ENCODE results near the gene ADAM8. TPM values are rescaled to one million over a fixed set of nuclear protein-coding genes. Genes with fewer than 3 reads are reported as not detected.

The ADAM8 gene
- total RNA-seq, 2 donors from 2014 or later = 2.3 to 3.8 TPM

DNA sequence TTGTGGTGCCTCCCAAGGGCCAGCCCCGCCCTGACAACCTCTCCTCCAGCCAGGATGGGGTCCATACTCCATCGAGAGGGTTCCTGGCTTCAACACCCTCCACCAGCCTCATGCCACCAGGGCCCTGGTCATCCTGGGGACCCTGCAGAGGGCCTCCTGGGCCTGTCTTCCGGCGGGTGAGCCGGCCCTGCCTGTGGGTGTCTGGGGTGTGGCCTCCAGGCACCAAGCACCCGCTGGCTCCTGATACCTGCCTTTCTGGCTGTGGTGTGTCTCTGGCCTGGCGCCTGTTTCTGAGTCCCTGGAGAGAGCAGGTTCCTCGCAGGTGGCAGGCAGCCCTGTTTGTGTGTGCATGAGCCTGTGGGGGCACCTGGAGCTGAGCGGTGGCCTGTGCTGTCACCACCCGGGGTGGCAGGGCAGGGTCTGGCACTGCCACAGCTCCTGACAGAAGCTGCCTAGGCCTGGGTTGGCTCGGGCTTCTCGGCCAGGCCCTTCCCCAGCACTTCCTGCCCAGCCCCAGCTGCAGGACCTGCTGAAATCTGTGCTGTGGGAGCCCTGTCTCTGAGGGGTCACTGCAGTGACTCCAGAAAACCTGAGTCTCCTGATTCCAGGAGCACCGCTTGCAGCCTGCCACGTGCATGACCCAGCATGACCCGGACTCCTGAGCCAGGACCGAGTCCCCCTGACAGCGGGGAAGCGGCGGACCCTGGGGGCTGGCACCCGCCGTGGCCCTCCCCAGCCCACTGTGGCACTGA lies 18.4 kb downstream of the ADAM8 start:
- DNase-seq (no peak), ATAC-seq (peak in 1 of 2 donors; percentile 0)
- intact Hi-C loops (cut with DNase I) = no loop called here

GRCh38 chr10:133257489-133258065 lies 19.1 kb downstream of the ADAM8 start:
- intact Hi-C loops (cut with DNase I) = no loop called here
- peak in 1 of 2 donors; percentile 29 for ATAC-seq
- peak; percentile 79 for DNase-seq

DNA sequence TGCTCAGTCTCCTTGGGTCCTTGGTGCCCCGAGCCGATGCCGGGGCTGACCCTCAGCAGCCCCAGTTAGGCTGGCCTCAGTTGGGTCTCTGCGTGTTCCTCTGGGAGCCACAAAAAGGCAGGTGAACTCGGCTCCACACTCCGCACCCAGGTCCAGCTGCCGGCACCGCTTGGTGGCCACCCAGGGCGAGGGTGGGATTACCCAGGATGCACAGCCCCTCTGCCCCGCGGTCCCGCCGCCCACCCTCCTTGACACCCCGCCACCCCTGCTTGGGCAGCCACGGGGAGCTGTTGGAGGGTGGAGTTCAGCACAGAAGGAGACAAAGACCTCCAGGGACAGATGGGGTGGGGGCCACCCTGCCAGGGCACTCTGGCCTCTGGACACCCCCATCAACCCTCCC lies 21.3 kb downstream of the ADAM8 start:
- no peak for ATAC-seq
- intact Hi-C loops (cut with DNase I) = no loop called here
- DNase-seq = no peak

GRCh38 chr10:133254421-133255120 lies 22.1 kb downstream of the ADAM8 start:
- no peak for DNase-seq
- no peak for ATAC-seq
- intact Hi-C loops (cut with DNase I) = no loop called here

- ATAC-seq = no peak
- no peak for DNase-seq
- intact Hi-C loops (cut with DNase I) = no loop called here
Measured at GRCh38 chr10:133253361-133253955, 23.2 kb downstream of the ADAM8 start.

- intact Hi-C loops (cut with DNase I) = no loop called here
- ATAC-seq (no peak), DNase-seq (no peak)
Measured at GRCh38 chr10:133252223-133252552, 24.5 kb downstream of the ADAM8 start.

- intact Hi-C loops (cut with DNase I) = no loop called here
- no peak for DNase-seq
Measured at GRCh38 chr10:133251388-133252222, 25.1 kb downstream of the ADAM8 start.

DNA sequence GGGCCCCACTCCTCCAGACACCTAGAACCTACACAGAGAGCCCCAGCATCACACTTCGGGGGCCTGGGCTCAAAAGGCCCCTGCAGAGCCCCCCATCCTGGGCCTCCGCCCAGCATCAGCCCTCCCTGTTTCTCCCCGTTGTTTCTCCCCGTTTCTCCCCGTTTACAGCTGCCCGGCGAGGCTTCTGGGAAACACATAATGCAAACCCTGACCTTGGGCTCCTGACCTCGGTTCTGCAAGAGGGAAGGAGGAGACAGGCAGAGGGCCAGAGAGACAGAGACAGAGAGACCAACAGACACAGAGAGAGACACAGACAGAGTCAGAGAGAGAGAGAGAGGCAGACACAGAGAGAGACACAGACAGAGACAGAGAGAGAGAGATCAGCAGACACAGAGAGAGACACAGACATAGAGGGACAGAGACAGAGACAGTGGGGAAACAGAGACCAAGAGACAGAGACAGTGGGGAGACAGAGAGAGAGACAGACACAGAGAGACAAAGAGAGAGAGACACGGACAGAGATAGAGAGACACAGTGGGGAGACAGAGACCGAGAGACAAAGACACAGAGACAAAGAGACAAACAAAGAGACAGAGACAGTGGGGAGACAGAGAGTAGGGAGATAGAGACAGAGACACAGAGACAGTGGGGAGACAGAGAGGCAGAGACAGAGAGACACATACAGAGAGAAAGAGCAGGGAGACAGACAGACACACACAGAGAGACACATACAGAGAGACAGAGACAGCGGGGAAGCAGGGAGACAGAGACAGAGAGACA lies 26.5 kb downstream of the ADAM8 start:
- ATAC-seq (no peak), DNase-seq (no peak)
- intact Hi-C loops (cut with DNase I) = no loop called here

More at GRCh38 chr10:133251388-133252222, 25.1 kb downstream of the ADAM8 start:
- ATAC-seq = peak; percentile 22 to 73

DNA sequence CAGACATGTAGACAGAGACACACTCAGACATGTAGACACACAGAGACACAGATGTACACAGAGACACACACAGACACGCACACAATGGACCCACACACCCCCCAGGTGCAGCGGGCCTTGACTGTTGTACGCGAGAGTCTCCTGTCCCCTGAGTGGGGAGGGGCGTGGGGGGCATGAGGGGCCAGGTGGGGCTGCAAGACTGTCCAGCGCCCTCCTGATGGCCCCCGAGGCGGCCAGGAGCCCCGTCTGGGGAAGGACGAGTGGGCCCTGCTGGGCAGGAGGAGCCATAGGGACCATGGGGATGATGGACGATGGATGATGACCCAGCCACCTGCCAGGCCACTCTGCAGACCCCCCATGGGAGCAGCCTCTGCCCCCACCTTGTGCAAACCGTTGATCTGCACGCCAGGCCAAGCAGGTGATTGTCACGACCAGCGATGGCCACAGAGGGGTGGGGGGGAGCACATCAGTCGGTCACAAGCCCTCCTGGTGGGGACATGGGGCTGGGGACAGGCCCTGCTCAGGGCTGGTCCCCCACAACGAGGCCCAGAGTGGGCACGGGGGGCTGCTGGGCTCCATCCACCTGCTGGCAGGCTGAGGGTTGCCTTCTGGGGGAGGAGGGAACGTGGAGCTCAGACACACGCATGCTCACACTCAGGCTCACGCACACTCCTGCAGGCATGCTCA lies 27.4 kb downstream of the ADAM8 start:
- intact Hi-C loops (cut with DNase I) = no loop called here
- ATAC-seq = no peak
- no peak for DNase-seq

GRCh38 chr10:133248334-133248715 lies 28.3 kb downstream of the ADAM8 start:
- DNase-seq (no peak), ATAC-seq (no peak)
- intact Hi-C loops (cut with DNase I) = no loop called here

DNA sequence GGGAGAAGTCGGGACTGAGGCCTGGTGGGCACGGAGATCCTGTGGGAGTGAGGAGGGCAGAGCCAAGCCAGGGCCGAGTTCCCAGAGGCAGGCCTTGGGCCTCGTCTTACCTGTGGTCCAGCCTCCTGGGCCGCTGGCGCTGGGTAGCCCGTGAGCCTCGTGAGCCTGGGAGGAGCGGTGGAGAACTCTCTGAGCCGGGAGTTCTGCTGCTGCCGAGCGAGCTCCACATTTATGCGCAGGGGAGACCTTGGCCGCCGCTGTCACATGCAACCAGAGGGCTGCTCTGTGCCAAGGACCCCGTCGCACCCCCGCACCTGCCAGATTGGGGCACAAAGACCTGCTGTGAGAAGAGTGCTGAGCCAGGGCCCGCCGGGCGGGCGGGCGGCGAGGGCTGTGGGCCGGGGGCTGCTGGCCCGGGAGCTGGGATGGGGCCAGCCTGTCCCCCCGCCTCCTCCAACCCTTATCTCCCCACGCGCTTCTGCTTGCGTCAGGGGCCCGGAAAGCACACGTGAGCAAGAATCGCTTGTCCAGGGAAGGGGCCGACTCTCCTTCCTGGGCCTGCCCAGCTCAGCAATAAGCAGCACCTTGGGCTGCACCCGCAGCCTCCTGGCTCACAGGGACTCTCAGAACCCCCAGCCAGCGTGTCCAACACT lies 28.9 kb downstream of the ADAM8 start:
- intact Hi-C loops (cut with DNase I) = no loop called here
- no peak for ATAC-seq

GRCh38 chr10:133246236-133246626 lies 30.4 kb downstream of the ADAM8 start:
- ATAC-seq (no peak), DNase-seq (no peak)
- intact Hi-C loops (cut with DNase I) = no loop called here

More for the DNA sequence above, 28.9 kb downstream of the ADAM8 start:
- no peak for DNase-seq

- ATAC-seq = no peak
- no peak for DNase-seq
- intact Hi-C loops (cut with DNase I) = no loop called here
Measured at GRCh38 chr10:133245439-133246235, 31.0 kb downstream of the ADAM8 start.

DNA sequence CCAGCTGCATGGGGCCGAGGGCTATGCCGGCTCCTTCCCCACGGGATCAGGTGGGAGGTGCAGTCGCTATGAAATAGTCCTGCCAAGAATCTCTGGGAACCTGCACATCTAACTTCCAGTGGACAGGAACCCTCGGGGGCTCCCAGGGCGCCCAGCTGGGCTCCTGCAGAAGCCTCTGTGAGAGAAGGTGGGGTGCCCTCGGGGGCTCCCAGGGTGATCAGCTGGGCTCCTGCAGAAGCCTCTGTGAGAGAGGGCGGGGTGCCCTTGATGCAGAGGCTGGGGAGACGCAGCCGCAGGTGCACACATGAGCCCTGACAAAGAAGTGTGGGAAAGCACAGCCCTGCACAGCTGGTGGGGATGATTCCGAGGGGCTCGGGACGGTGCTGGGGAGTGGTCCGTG lies 33.1 kb downstream of the ADAM8 start:
- ATAC-seq (no peak), DNase-seq (no peak)
- intact Hi-C loops (cut with DNase I) = no loop called here

GRCh38 chr10:133242611-133243356 lies 33.9 kb downstream of the ADAM8 start:
- intact Hi-C loops (cut with DNase I) = no loop called here

More at GRCh38 chr10:133242611-133243356, 33.9 kb downstream of the ADAM8 start:
- ATAC-seq = no peak
- DNase-seq = no peak
